HG03095 (cell line): ENCODE results near the gene GSE1.

ENCODE experiments used
- ATAC-seq: cut with Tn5 transposase; IDR thresholded peaks from one replicate; pipeline ENCODE4 v1.9.1; 2021; ENCODE audit warnings: moderate library complexity; ENCODE audit not compliant: unreplicated experiment

The GSE1 gene

GRCh38 chr16:85658504-85659326 lies 45.6 kb downstream of the GSE1 start:
- ATAC-seq, result no peak

- no peak for ATAC-seq
Measured at GRCh38 chr16:85659336-85659735, 46.2 kb downstream of the GSE1 start.

GRCh38 chr16:85659805-85660511 lies 46.8 kb downstream of the GSE1 start:
- no peak for ATAC-seq

- ATAC-seq, result no peak
Measured at GRCh38 chr16:85660843-85661739, 48.0 kb downstream of the GSE1 start.

GRCh38 chr16:85661740-85662481 lies 48.8 kb downstream of the GSE1 start:
- ATAC-seq, result no peak

- ATAC-seq, result no peak
Measured at GRCh38 chr16:85662482-85662812, 49.3 kb downstream of the GSE1 start.

GRCh38 chr16:85662976-85663830 lies 50.1 kb downstream of the GSE1 start:
- no peak for ATAC-seq

GRCh38 chr16:85663891-85664321 lies 50.8 kb downstream of the GSE1 start:
- no peak for ATAC-seq

- no peak for ATAC-seq
Measured at GRCh38 chr16:85664580-85665372, 51.7 kb downstream of the GSE1 start.

GRCh38 chr16:85665373-85665740 lies 52.2 kb downstream of the GSE1 start:
- ATAC-seq, result no peak

- no peak for ATAC-seq
Measured at GRCh38 chr16:85665929-85666328, 52.8 kb downstream of the GSE1 start.

- no peak for ATAC-seq
Measured at GRCh38 chr16:85667261-85667660, 54.1 kb downstream of the GSE1 start.

GRCh38 chr16:85667841-85668413 lies 54.8 kb downstream of the GSE1 start:
- no peak for ATAC-seq

- ATAC-seq, result no peak
Measured at GRCh38 chr16:85668676-85669424, 55.7 kb downstream of the GSE1 start.

GRCh38 chr16:85670840-85671239 lies 57.7 kb downstream of the GSE1 start:
- ATAC-seq, result no peak

- no peak for ATAC-seq
Measured at GRCh38 chr16:85673529-85674417, 60.7 kb downstream of the GSE1 start.

GRCh38 chr16:85674418-85674755 lies 61.3 kb downstream of the GSE1 start:
- ATAC-seq, result no peak
